Gastrocnemius medialis (tissue), 4 donors: ENCODE measurements around the gene PLRG1. TPM values are rescaled to one million over a fixed set of nuclear protein-coding genes. Genes with fewer than 3 reads are reported as not detected.

Experiments used
- ATAC-seq, 2 donors: fragments of 150-250 bp; one replicate each; pipeline ENCODE4 v1.9.1; 2016
- DNase-seq, 2 donors: peaks; one replicate each; pipeline ENCODE4 v3.0.0-alpha.2; 2019
- H3K27ac ChIP-seq, 4 donors: fragments of 200-600 bp; sonication (generic); 1 replicate in 1 of 4; 2 replicates in 3 of 4; pipeline ENCODE4 v1.5.1; 2016 to 2018; ENCODE audit warnings: mild to moderate bottlenecking in 2 of 4, moderate library complexity in 1 of 4
- H3K27me3 ChIP-seq, 3 donors: fragments of 200-600 bp; sonication (generic) in 2 of 3; 1 replicate in 1 of 3; 2 replicates in 2 of 3; pipeline versions ENCODE4 v1.5.1 to v1.6.0; 2016 to 2019; ENCODE audit warnings: mild to moderate bottlenecking in 1 of 3, moderate library complexity in 1 of 3
- H3K36me3 ChIP-seq, 2 donors: fragments of 200-600 bp; sonication (generic) in 1 of 2; one replicate each; pipeline ENCODE4 v1.5.1; 2017 to 2018
- H3K4me1 ChIP-seq, 2 donors: fragments of 200-600 bp; sonication (generic) in 1 of 2; one replicate each; pipeline ENCODE4 v1.5.1; 2016 to 2017; ENCODE audit warnings: mild to moderate bottlenecking in 2 of 2
- H3K4me3 ChIP-seq, 4 donors: fragments of 200-600 bp; sonication (generic) in 3 of 4; 1 replicate in 1 of 4; 2 replicates in 3 of 4; pipeline ENCODE4 v1.5.1; 2016 to 2019; ENCODE audit warnings: mild to moderate bottlenecking in 2 of 4
- H3K9me3 ChIP-seq, 3 donors: fragments of 200-600 bp; sonication (generic) in 2 of 3; 1 replicate in 1 of 3; 2 replicates in 2 of 3; pipeline ENCODE4 v1.5.1; 2016 to 2019
- POLR2A ChIP-seq, 2 donors: fragments of 450-650 bp; IDR thresholded peaks; one replicate each; pipeline ENCODE4 v1.6.1; 2017; ENCODE audit warnings: antibody characterized with exemption in 2 of 2, mild to moderate bottlenecking in 2 of 2, moderate library complexity in 2 of 2
- in situ Hi-C, 4 donors: fragments of 200-750 bp; cut with MboI; loops; one replicate each; pipeline versions ENCODE4 v1.15.0 to v1.8.0; 2017; ENCODE audit warnings: low sequenced_read_pairs in 4 of 4
- intact Hi-C: fragments of 100-400 bp; cut with DNase I; formaldehyde crosslinking; loops from one replicate; pipeline ENCODE4 v1.15.1; 2023; ENCODE audit warnings: low total_unique reads
- total RNA-seq, 4 donors: library from RNA; depleted of rRNA; stranded (reverse); fragments of >200 nt; gene quantifications; one replicate each; pipeline versions ENCODE4 v1.1.0 to v1.2.3, GENCODE V29; 2016
- TF ChIP-seq, protein P1 (sequence below), 5 experiments: fragments of 450-650 bp in 3 of 5; fragments of 200-600 bp in 2 of 5; sonication (generic) in 2 of 5; IDR thresholded peaks in 4 of 5; conservative IDR thresholded peaks in 1 of 5; 1 replicate in 4 of 5; 2 replicates in 1 of 5; pipeline ENCODE4 v1.5.1; 2016 to 2019; ENCODE audit warnings: antibody characterized with exemption in 5 of 5, mild to moderate bottlenecking in 3 of 5, moderate library complexity in 3 of 5

The PLRG1 gene
- total RNA-seq, 4 donors from 2014 or later, result 30.7 to 41.3 (median 35.4) TPM

GRCh38 chr4:154485127-154485773, 65.0 kb downstream of the PLRG1 start:
- no peaks in the 10 kb centered on the region for H3K36me3 ChIP-seq
- intact Hi-C loops (no loop called here), in situ Hi-C loops (no loop called here)
- ATAC-seq (no peak), DNase-seq (no peak)
- no peaks in the 10 kb centered on the region for H3K9me3 ChIP-seq
- TF ChIP-seq, protein P1, sequence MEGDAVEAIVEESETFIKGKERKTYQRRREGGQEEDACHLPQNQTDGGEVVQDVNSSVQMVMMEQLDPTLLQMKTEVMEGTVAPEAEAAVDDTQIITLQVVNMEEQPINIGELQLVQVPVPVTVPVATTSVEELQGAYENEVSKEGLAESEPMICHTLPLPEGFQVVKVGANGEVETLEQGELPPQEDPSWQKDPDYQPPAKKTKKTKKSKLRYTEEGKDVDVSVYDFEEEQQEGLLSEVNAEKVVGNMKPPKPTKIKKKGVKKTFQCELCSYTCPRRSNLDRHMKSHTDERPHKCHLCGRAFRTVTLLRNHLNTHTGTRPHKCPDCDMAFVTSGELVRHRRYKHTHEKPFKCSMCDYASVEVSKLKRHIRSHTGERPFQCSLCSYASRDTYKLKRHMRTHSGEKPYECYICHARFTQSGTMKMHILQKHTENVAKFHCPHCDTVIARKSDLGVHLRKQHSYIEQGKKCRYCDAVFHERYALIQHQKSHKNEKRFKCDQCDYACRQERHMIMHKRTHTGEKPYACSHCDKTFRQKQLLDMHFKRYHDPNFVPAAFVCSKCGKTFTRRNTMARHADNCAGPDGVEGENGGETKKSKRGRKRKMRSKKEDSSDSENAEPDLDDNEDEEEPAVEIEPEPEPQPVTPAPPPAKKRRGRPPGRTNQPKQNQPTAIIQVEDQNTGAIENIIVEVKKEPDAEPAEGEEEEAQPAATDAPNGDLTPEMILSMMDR (IDR thresholded peaks at IDR 0.05 in 4 of 5, conservative IDR thresholded peaks at IDR 0.05 in 1 of 5), result no peak
- TF ChIP-seq POLR2A (IDR thresholded peaks at IDR 0.05), result no peak
- H3K4me1 ChIP-seq, result no peaks in the 10 kb centered on the region
- no peak overlapping the region for H3K4me3 ChIP-seq
- H3K27ac ChIP-seq, result no peak overlapping the region
- peaks cover 6 to 14% (median 13%) of the 10 kb centered on the region in 3 donors for H3K27me3 ChIP-seq

Other genes with a start within 250 kb of the PLRG1 start
- under 1 TPM; under 0.01 to 0.18 (median 0.04) TPM for gene DCHS2, start 58.6 kb downstream of the PLRG1 start, total RNA-seq
- 10 to 100 TPM in 2 of 4 donors, not detected in 2; 17.9 to 40.2 TPM for gene FGB, start 12.6 kb upstream of the PLRG1 start, total RNA-seq
- 10 to 100 TPM in 2 of 4 donors, not detected in 2; 22.2 to 49.0 TPM for gene FGA, start 40.3 kb upstream of the PLRG1 start, total RNA-seq
- 10 to 100 TPM in 2 of 4 donors, not detected in 2; 21.0 to 44.3 TPM for gene FGG, start 62.3 kb upstream of the PLRG1 start, total RNA-seq
- gene LRAT, start 193.6 kb upstream of the PLRG1 start, total RNA-seq, result not detected
- gene RBM46, start 230.9 kb upstream of the PLRG1 start, total RNA-seq, result not detected